K562 (cell line): ENCODE results near the gene CASP2. TPM values are rescaled to one million over a fixed set of nuclear protein-coding genes. Genes with fewer than 3 reads are reported as not detected.
A peak's percentile ranks its signal among the peaks of the same experiment; 100 is the strongest.

ENCODE experiments used
- ATAC-seq: fragments of 200-7000 bp; cut with Tn5 transposase; 3 replicates; pipeline ENCODE4 v1.9.1; 2020; ENCODE audit warnings: moderate library complexity
- BruUV-seq: library from RNA; stranded (reverse); fragments of 400-500 nt; replicated peaks from 2 replicates; lab custom pipeline; 2021; lab: Mats Ljungman, UMichigan
- CTCF ChIA-PET: fragments of 300-600 bp; formaldehyde crosslinking; extraction: SDS; loops from one replicate; lab custom pipeline; 2021; ENCODE audit warnings: low intra/inter-chr PET ratio; lab: Yijun Ruan, JAX
- POLR2A ChIA-PET: fragments of 300-600, 350-650 bp; sonication (Branson Sonifier 250); formaldehyde crosslinking; extraction: SDS; loops from one replicate; lab custom pipeline; 2021; ENCODE audit warnings: antibody characterized with exemption, inconsistent platforms; lab: Yijun Ruan, JAX
- DNase-seq, 4 experiments: peaks; one replicate each; pipeline versions ENCODE4 v3.0.0 to v3.0.0-alpha.2; 2011 to 2018; ENCODE audit warnings: low spot score in 3 of 4, mixed read lengths in 3 of 4; ENCODE audit errors: extremely low read depth in 1 of 4
- FAIRE-seq: peaks from 2 replicates; lab custom pipeline; 2011; peaks lifted over from hg19 to GRCh38; lab: Jason Lieb, UNC
- H2AFZ ChIP-seq: 2 replicates; pipeline ENCODE4 v1.6.0; 2011; ENCODE audit warnings: low read depth, low read length, control low read depth, inconsistent platforms
- H3K27ac ChIP-seq: fragments of 200-600 bp; 3 replicates; pipeline ENCODE4 v1.8.0; 2011; ENCODE audit warnings: low read depth, mild to moderate bottlenecking, control low read depth, inconsistent platforms, low read length, moderate library complexity, mixed read lengths; ENCODE audit errors: extremely low read depth
- H3K27me3 ChIP-seq, 2 experiments: fragments of 300-600 bp in 1 of 2; 2 replicates in 1 of 2; 3 replicates in 1 of 2; pipeline versions ENCODE4 v1.6.0 to v1.8.0; 2011; ENCODE audit warnings: inconsistent platforms in 2 of 2, low read length in 2 of 2, mild to moderate bottlenecking in 1 of 2, mixed read lengths in 1 of 2, moderate library complexity in 1 of 2; ENCODE audit not compliant: control insufficient read depth in 2 of 2, insufficient read depth in 2 of 2
- H3K36me3 ChIP-seq: fragments of 300-600 bp; 3 replicates; pipeline ENCODE4 v1.8.0; 2011; ENCODE audit warnings: mild to moderate bottlenecking, low read length, inconsistent platforms; ENCODE audit not compliant: control insufficient read depth, insufficient read depth
- H3K4me1 ChIP-seq, 2 experiments: fragments of 200-600 bp in 1 of 2; replicated peaks in 1 of 2; 2 replicates in 1 of 2; 3 replicates in 1 of 2; pipeline versions ENCODE4 v1.5.1 to v1.8.0; 2011; ENCODE audit warnings: inconsistent platforms in 2 of 2, low read length in 2 of 2, mild to moderate bottlenecking in 1 of 2, mixed read lengths in 1 of 2, moderate library complexity in 1 of 2; ENCODE audit not compliant: control insufficient read depth in 2 of 2, insufficient read depth in 2 of 2
- H3K4me2 ChIP-seq: 2 replicates; pipeline ENCODE4 v1.6.1; 2011; ENCODE audit warnings: low read length, control low read depth, inconsistent platforms, mixed read lengths; ENCODE audit not compliant: insufficient read depth
- H3K4me3 ChIP-seq: fragments of 200-600 bp; sonication (generic), shearing (Covaris generic); 2 replicates; pipeline ENCODE4 v1.5.1; 2016; ENCODE audit warnings: control low read depth, inconsistent platforms
- H3K79me2 ChIP-seq: fragments of 200-600 bp; 3 replicates; pipeline ENCODE4 v1.8.0; 2011; ENCODE audit warnings: low read length, inconsistent platforms; ENCODE audit not compliant: control insufficient read depth, insufficient read depth
- H3K9ac ChIP-seq, 2 experiments: 2 replicates each; pipeline versions ENCODE4 v1.6.0 to v1.6.1; 2011; ENCODE audit warnings: low read depth in 2 of 2, low read length in 2 of 2, control low read depth in 1 of 2, inconsistent platforms in 1 of 2, mild to moderate bottlenecking in 1 of 2, mixed read lengths in 1 of 2; ENCODE audit not compliant: insufficient read depth in 1 of 2
- H3K9me1 ChIP-seq: one replicate; pipeline ENCODE4 v1.6.0; 2011; ENCODE audit warnings: inconsistent platforms, mild to moderate bottlenecking, low read length, moderate library complexity; ENCODE audit not compliant: control insufficient read depth, insufficient read depth
- H3K9me3 ChIP-seq: replicated peaks from 2 replicates; pipeline ENCODE4 v1.5.1; 2011; ENCODE audit warnings: low read depth, low read length, inconsistent platforms; ENCODE audit not compliant: control insufficient read depth, insufficient read depth
- H4K20me1 ChIP-seq: replicated peaks from 2 replicates; pipeline ENCODE4 v1.6.1; 2011; ENCODE audit warnings: low read length, inconsistent platforms, mixed read lengths; ENCODE audit not compliant: control insufficient read depth, insufficient read depth
- ARHGAP35 ChIP-seq: fragments of 450-650 bp; IDR thresholded peaks from 2 replicates; pipeline ENCODE4 v1.6.1; 2018; ENCODE audit not compliant: partially characterized antibody
- CBFB ChIP-seq: sonication (generic); formaldehyde crosslinking; IDR thresholded peaks from 2 replicates; pipeline ENCODE4 v1.4.0; 2020; ENCODE audit warnings: mild to moderate bottlenecking, missing genetic modification reagents
- CREB1 ChIP-seq, 2 experiments: sonication (generic) in 1 of 2; formaldehyde crosslinking in 1 of 2; IDR thresholded peaks; 2 replicates each; pipeline versions ENCODE4 v1.6.1 to v1.8.0; 2012 to 2022; ENCODE audit warnings: inconsistent platforms in 1 of 2, mild to moderate bottlenecking in 1 of 2, missing genetic modification reagents in 1 of 2, moderate library complexity in 1 of 2
- DNMT1 ChIP-seq: fragments of 450-650 bp; IDR thresholded peaks from 2 replicates; pipeline ENCODE4 v1.6.1; 2016; ENCODE audit warnings: antibody characterized with exemption, mild to moderate bottlenecking
- JUNB ChIP-seq: fragments of 450-650 bp; formaldehyde crosslinking; conservative IDR thresholded peaks from 2 replicates; pipeline ENCODE4 v1.4.0; 2020; ENCODE audit warnings: mild to moderate bottlenecking
- PTTG1 ChIP-seq: fragments of 450-650 bp; IDR thresholded peaks from 2 replicates; pipeline ENCODE4 v1.6.1; 2016; ENCODE audit warnings: low read depth, mild to moderate bottlenecking, missing genetic modification characterization, missing compliant biosample characterization
- RBM39 ChIP-seq: fragments of 200-400 bp; formaldehyde crosslinking; optimal IDR thresholded peaks from 2 replicates; pipeline ENCODE3; 2018; ENCODE audit warnings: low read depth, low read length
- RHOXF2B ChIP-seq: fragments of 250-450 bp; sonication (Bioruptor Pico); conservative IDR thresholded peaks from 2 replicates; pipeline ENCODE4 v1.5.1; 2021
- SIX5 ChIP-seq, 2 experiments: IDR thresholded peaks; 2 replicates each; pipeline ENCODE4 v1.6.1; 2011; ENCODE audit warnings: low read length in 2 of 2, borderline replicate concordance in 1 of 2, low read depth in 1 of 2, mild to moderate bottlenecking in 1 of 2, moderate library complexity in 1 of 2; ENCODE audit not compliant: insufficient read depth in 1 of 2
- STAG1 ChIP-seq: sonication (generic); formaldehyde crosslinking; IDR thresholded peaks from 2 replicates; pipeline ENCODE4 v1.5.0; 2020; ENCODE audit warnings: missing genetic modification reagents, borderline replicate concordance
- TCFL5 ChIP-seq: fragments of 250-450 bp; sonication (Bioruptor Pico); conservative IDR thresholded peaks from 2 replicates; pipeline ENCODE4 v1.6.1; 2021; ENCODE audit warnings: mild to moderate bottlenecking, moderate library complexity, matching md5 sums
- ZNF175 ChIP-seq: fragments of 200-800 bp; sonication (Bioruptor generic); IDR thresholded peaks from 2 replicates; pipeline ENCODE4 v1.6.1; 2016; ENCODE audit warnings: low read depth, mild to moderate bottlenecking, missing genetic modification characterization, missing compliant biosample characterization
- ZNF431 ChIP-seq: sonication (generic); formaldehyde crosslinking; IDR thresholded peaks from 2 replicates; pipeline ENCODE4 v1.8.0; 2022; ENCODE audit warnings: mild to moderate bottlenecking, missing genetic modification reagents
- WGBS: fragments of 100-300 bp; shearing (Covaris generic); methylation state at CpG from one replicate; pipeline ENCODE4 v1.1.6; 2016; ENCODE audit warnings: low coverage, mixed read lengths; ENCODE audit not compliant: insufficient coverage; ENCODE audit errors: missing lambda C conversion rate; 5-methylcytosine and 5-hydroxymethylcytosine counted together
- in situ Hi-C: fragments of 300-500 bp; cut with MboI; formaldehyde crosslinking; loops from 4 replicates; pipeline ENCODE4 v1.15.0; 2018; ENCODE audit warnings: inconsistent platforms, mixed read lengths
- intact Hi-C: fragments of 100-400 bp; cut with micrococcal nuclease; formaldehyde crosslinking; loops from 2 replicates; pipeline ENCODE4 v1.14.2; 2022
- polyA plus RNA-seq, 8 experiments: library from polyadenylated mRNA; depleted of rRNA in 4 of 8; stranded (reverse) in 5 of 8; unstranded in 3 of 8; fragments of >200 nt; fragmentation: Nextera tagmentation in 2 of 8; fragmentation: Illumina TruSeq in 1 of 8; extraction: Ambion mirVana in 2 of 8; extraction: Trizol in 1 of 8; gene quantifications; 2 replicates each; pipeline versions ENCODE4 v1.2.1 to v1.2.3, GENCODE V29; 2011 to 2014; ENCODE audit warnings: inconsistent platforms in 1 of 8, missing spikeins in 1 of 8
- total RNA-seq, 7 experiments: library from RNA; depleted of rRNA in 6 of 7; stranded (reverse); fragments of >200 nt in 6 of 7; fragmentation: Illumina TruSeq in 2 of 7; extraction: Trizol in 2 of 7; gene quantifications; 2 replicates each; pipeline versions ENCODE4 v1.2.1 to v1.2.3, GENCODE V29; 2011 to 2021; ENCODE audit warnings: low replicate concordance in 1 of 7
- TF ChIP-seq, protein P1 (sequence below), 3 experiments: IDR thresholded peaks in 2 of 3; conservative IDR thresholded peaks in 1 of 3; 2 replicates each; pipeline ENCODE4 v1.5.1; 2011 to 2012; ENCODE audit warnings: low read length in 3 of 3, mild to moderate bottlenecking in 3 of 3, control low read depth in 2 of 3, improper control_type of control experiment in 1 of 3, inconsistent platforms in 1 of 3, low read depth in 1 of 3, mixed read lengths in 1 of 3, moderate library complexity in 1 of 3; ENCODE audit not compliant: insufficient read depth in 2 of 3
- TF ChIP-seq, protein P2 (sequence below): fragments of 450-650 bp; IDR thresholded peaks from 2 replicates; pipeline ENCODE4 v1.6.1; 2014; ENCODE audit warnings: low read depth, mild to moderate bottlenecking, moderate library complexity, borderline replicate concordance
- TF ChIP-seq, protein P3 (sequence below): fragments of 450-650 bp; formaldehyde crosslinking; IDR thresholded peaks from 2 replicates; pipeline ENCODE4 v1.4.0; 2020; ENCODE audit warnings: mild to moderate bottlenecking, moderate library complexity

The CASP2 gene
- total and polyA plus RNA-seq, 9 of the 15 experiments (the other 6 are each of a cell fraction or from before 2014, with no cell fraction given) = 18.8 to 64.9 (median 24.1) TPM

DNA sequence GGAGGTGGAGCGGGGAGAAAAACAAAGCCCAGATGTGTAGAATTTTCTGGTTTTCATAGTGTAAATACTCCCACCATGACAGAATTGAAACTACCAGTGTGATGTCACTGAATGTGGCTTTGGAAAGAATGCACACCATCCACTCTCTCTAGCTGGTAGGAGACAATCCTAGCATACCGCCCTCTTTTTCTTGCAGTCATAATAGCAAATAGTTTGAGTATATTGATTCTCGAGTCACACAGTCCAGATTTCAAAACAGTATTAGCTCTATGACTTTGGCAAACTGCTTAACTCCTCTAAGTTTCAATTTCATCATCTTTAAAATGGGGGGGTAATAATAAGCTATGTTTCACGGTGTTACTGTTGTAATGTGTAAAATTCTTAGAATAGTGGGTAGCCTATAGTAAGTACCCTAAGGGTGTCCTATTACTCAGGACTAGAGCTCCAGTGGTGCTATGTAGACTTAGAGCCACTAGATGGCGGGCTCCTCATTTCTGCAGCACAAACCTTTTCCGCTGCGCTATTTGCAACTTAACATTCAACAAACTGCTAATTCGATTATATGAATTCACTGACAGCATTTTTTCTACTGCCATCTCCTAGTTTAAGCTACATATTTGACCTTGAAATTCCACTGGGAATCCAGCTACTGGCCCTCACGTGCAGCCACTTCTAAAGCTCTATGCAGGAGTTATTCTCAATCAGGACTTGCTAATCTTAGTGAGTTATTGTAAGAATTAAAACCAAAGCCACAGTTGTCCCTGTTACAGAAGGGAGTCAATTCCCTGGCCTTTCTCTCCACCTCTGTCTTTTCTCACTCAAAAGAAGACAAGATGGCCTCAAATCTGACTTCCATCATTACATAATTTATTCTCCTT lies 47.6 kb upstream of the CASP2 start:
- Histone ChIP-seq H3K4me3 (no peak overlapping the region), H3K79me2 (no peaks in the 10 kb centered on the region), H3K4me1 (no peaks in the 10 kb centered on the region; a peak in 1 of 5 replicates), H3K4me2 (no peak overlapping the region), H4K20me1 (no peaks in the 10 kb centered on the region), H3K27ac (no peak overlapping the region), H3K27me3 (no peaks in the 10 kb centered on the region), H3K9me3 (peaks cover 3% of the 10 kb centered on the region), H3K9me1 (no peaks in the 10 kb centered on the region), H3K36me3 (no peaks in the 10 kb centered on the region), H3K9ac (no peak overlapping the region), H2AFZ (peak overlapping the region; percentile 11; the same call in 1 of the 2 replicates)
- DNase-seq (peak; percentile 78 to 87 (median 84)), ATAC-seq (peak; percentile 97), FAIRE-seq (peak; percentile 91)
- 5% methylated on average over 9 of the region's 9 CpGs for WGBS
- intact Hi-C loops (loop anchor here (1.0 to 5.0 kb wide), 6 partner anchors 17 to 257 kb away; no protein-coding TSS in a partner anchor), in situ Hi-C loops (loop anchor here (10.0 kb wide), 1 partner anchor 64 kb away; no protein-coding TSS in a partner anchor)
- ChIA-PET POLR2A (interaction anchor here (0.6 to 1.4 kb wide), 12 partner anchors 9 to 75 kb away, joined by 3 to 9 read pairs (median 4); partner anchors contain the start of gene TAS2R39), CTCF (interaction anchor here (0.6 to 2.7 kb wide), 6 partner anchors 26 to 247 kb away, joined by 3 to 39 read pairs (median 4); no protein-coding TSS in a partner anchor)
- BruUV-seq = no TSS peak
- TF ChIP-seq STAG1 (CRISPR knock-in tag) (peak; percentile 33; the same call in 1 of the 2 replicates), CBFB (CRISPR knock-in tag) (no peak), DNMT1 (no peak), ARHGAP35 (no peak), PTTG1 (tag) (no peak), RBM39 (no peak), CREB1 (IDR thresholded peaks at IDR 0.05) (no peak), CREB1 (CRISPR knock-in tag; IDR thresholded peaks at IDR 0.05) (no peak), TCFL5 (no peak), SIX5 (IDR thresholded peaks at IDR 0.05; ENCODE audit: borderline replicate concordance in 1 of 2, insufficient read depth in 1 of 2, low read depth in 1 of 2, low read length in 2 of 2) (no peak), ZNF431 (CRISPR knock-in tag) (no peak), JUNB (CRISPR knock-in tag) (no peak), ZNF175 (no peak), RHOXF2B (CRISPR knock-in tag) (no peak)
- TF ChIP-seq, protein P1, sequence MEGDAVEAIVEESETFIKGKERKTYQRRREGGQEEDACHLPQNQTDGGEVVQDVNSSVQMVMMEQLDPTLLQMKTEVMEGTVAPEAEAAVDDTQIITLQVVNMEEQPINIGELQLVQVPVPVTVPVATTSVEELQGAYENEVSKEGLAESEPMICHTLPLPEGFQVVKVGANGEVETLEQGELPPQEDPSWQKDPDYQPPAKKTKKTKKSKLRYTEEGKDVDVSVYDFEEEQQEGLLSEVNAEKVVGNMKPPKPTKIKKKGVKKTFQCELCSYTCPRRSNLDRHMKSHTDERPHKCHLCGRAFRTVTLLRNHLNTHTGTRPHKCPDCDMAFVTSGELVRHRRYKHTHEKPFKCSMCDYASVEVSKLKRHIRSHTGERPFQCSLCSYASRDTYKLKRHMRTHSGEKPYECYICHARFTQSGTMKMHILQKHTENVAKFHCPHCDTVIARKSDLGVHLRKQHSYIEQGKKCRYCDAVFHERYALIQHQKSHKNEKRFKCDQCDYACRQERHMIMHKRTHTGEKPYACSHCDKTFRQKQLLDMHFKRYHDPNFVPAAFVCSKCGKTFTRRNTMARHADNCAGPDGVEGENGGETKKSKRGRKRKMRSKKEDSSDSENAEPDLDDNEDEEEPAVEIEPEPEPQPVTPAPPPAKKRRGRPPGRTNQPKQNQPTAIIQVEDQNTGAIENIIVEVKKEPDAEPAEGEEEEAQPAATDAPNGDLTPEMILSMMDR (IDR thresholded peaks at IDR 0.05 in 2 of 3, conservative IDR thresholded peaks at IDR 0.05 in 1 of 3; ENCODE audit: insufficient read depth in 2 of 3, low read depth in 1 of 3, low read length in 3 of 3) = peak; percentile 95 to 98 (median 95)
- TF ChIP-seq, protein P2, sequence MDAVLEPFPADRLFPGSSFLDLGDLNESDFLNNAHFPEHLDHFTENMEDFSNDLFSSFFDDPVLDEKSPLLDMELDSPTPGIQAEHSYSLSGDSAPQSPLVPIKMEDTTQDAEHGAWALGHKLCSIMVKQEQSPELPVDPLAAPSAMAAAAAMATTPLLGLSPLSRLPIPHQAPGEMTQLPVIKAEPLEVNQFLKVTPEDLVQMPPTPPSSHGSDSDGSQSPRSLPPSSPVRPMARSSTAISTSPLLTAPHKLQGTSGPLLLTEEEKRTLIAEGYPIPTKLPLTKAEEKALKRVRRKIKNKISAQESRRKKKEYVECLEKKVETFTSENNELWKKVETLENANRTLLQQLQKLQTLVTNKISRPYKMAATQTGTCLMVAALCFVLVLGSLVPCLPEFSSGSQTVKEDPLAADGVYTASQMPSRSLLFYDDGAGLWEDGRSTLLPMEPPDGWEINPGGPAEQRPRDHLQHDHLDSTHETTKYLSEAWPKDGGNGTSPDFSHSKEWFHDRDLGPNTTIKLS = no peak
- TF ChIP-seq, protein P3, sequence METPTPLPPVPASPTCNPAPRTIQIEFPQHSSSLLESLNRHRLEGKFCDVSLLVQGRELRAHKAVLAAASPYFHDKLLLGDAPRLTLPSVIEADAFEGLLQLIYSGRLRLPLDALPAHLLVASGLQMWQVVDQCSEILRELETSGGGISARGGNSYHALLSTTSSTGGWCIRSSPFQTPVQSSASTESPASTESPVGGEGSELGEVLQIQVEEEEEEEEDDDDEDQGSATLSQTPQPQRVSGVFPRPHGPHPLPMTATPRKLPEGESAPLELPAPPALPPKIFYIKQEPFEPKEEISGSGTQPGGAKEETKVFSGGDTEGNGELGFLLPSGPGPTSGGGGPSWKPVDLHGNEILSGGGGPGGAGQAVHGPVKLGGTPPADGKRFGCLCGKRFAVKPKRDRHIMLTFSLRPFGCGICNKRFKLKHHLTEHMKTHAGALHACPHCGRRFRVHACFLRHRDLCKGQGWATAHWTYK (CRISPR knock-in tag) = no peak
